Dermis blood vessel endothelial cell (primary cell): ENCODE data around the gene GPX7. TPM values are rescaled to one million over a fixed set of nuclear protein-coding genes. Genes with fewer than 3 reads are reported as not detected.

Experiments
- DNase-seq: peaks from one replicate; pipeline ENCODE4 v3.0.0; 2010
- total RNA-seq: library from RNA; depleted of rRNA; stranded (reverse); fragments of >200 nt; gene quantifications from 2 replicates; pipeline ENCODE4 v1.2.3, GENCODE V29; 2014

Gene GPX7
- total RNA-seq, 1 donor from 2014 or later = 24.3 TPM

- DNase-seq = no peak
Observed at GRCh38 chr1:52631759-52632331, 29.7 kb downstream of the GPX7 start.

DNA sequence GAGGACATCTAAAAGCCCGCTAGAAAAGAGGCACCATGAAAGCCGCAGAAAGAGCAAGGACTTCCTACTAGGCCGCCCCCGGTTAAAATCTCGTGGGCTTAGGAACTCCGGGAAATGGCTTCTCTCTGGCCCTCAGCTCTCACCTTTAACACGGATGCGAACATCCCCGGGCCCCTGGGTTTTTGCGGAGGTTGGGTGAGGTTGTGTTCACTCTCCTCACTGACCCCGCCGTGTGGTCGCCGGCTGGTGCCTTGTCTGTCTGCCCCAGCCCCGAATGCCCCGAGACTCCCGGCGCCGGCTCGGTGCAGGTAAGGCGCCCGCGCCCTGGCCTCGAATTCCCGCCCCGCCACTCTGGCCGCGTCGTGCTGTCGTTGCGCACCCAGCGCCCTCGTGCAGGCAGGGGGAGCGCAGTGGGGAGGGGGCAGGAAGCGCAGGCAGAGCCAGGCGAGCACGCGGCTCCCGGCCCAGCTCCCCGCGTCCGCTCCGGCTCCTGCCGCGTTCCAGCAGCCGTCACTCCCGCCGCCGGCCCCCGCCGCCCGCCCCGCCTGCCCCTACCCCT, 30.6 kb downstream of the GPX7 start, which contains the start of gene SHISAL2A:
Gene SHISAL2A (plus strand): TSS at position 437 of the 559 bp plus-strand sequence. CDS start 326 bp downstream, outside the sequence.
- peak; percentile 49 for DNase-seq

- peak; percentile 23 for DNase-seq
Observed at GRCh38 chr1:52633291-52633754, 31.2 kb downstream of the GPX7 start.

DNA sequence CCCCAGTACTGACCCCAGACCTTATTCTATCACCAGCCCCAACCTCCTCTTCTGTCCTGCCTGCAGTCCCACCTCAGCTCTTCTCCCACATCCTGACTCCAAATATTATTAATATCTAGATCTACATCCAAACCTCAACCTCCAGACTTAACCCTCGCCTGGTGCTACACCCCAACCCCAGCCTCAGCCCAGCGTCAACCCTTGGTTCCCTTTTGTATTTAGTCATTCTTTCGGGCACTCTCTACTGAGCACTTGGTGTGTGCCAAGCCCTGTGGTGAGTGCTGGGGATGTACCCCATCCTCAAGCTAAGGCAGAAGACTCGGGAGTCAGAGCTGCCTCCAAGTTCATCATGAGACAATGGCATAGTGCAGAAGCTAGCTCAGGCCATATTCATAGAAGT, 31.9 kb downstream of the GPX7 start:
- DNase-seq = no peak

DNA sequence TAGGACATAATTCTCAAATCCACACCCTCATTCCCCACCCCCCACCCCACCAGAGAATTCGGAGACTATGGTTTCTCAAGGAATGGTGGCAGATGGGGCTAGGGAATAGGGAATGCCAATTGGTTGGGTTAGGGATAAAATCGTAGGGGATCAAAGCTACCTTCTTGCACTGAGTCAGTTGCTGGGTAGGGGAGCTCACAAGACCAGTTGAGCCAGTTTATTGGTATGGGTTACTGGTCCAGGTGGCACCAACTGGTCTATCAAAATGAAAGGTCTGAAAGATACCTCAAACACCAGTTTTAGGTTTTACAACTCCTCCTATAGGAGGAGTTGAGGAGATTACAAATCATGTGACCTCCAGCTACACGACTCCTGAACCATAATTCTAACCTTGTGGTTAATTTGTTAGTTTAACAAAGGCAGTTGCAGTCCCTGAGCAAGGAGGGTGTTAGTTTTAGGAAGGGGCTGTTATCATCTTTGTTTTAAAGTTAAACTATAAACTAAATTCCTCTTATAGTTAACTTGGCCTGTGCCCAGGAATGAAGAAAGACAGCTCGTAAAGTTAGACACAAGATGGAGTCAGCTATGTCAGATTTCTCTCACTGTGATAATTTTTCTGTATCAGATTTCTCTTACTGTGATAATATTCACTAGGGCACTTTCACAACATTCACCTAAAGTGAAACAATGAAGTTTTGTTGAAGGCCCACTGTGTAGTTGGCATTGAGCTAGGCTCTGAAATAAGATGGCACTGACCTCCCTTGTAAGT, 33.3 kb downstream of the GPX7 start:
- DNase-seq = no peak

- DNase-seq = peak; percentile 16
Observed at GRCh38 chr1:52636721-52637695, 34.8 kb downstream of the GPX7 start.

- DNase-seq = no peak
Observed at GRCh38 chr1:52637946-52638345, 35.8 kb downstream of the GPX7 start.

- no peak for DNase-seq
Observed at GRCh38 chr1:52640697-52641096, 38.5 kb downstream of the GPX7 start.

GRCh38 chr1:52641307-52641706, 39.1 kb downstream of the GPX7 start:
- no peak for DNase-seq

GRCh38 chr1:52645261-52645660, 43.1 kb downstream of the GPX7 start:
- DNase-seq = no peak

DNA sequence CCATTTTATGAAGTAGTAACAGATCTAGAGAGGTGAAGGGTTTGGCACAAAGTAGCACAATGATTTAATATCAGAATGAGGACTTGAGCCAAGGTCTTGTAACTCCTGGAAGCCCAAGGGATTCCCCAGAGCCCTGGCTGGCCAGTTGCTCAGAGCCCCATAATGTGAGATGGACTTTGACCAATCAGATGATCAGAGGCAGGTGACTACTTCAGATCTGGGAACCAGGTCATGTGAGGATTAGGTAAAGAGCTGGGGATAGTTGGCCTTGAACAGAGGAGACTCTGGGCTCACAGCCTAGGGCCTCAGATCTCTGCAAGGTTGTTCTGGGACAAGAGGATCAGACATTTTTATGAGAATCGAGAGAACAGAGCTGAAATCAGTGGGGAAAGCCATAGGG, 49.7 kb downstream of the GPX7 start:
- no peak for DNase-seq

DNA sequence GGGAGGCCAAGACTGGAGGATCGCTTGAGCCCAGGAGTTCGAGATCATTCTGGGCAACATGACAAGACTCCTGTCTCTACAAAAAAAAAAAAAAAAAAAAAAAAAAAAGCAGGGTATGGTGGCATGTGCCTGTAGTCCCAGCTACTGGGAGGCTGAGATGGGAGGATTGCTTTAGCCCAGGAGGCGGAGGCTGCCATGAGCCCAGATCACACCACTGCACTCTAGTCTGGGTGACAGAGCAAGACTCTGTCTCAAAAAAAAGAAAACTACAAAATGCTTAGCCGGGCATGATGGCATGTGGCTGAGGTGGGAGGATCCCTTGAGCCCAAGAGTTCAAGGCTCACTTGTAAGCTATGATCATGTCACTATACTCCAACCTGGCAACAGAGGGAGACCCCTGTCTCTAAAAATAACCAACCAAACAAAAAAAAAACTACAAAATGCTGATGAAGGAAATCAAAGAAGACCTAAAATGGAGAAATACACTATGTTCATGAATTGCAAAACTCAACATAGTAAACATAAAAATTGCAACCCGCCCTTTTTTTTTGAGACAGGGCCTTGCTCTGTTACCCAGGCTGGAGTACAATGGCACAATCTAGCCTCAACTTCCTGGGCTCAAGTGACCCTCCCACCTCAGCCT, 51.2 kb downstream of the GPX7 start:
- DNase-seq = no peak

DNA sequence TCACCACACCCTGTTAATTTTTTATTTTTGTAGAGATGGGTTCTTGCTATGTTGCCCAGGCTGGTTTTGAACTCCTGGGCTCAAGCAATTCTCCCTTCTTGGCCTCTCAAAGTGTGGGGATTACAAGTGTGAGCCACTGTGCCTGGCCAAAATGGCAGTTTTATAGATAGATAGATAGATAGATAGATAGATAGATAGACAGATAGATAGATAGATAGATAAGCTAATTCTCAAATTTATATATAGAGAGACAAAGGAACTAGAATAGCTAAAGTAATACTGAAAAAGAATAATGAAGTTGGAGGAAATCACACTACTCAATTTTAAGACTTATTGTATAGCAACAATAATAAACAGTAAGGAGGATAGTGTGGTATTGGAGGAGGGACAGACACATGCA, 51.9 kb downstream of the GPX7 start:
- DNase-seq = no peak

GRCh38 chr1:52657702-52658101, 55.5 kb downstream of the GPX7 start:
- DNase-seq = no peak

Other genes starting within 250 kb of the GPX7 start
- gene CC2D1B, start 236.2 kb upstream of the GPX7 start, total RNA-seq = 28.5 and 37.3 TPM in 2 replicates
- gene ORC1, start 197.9 kb upstream of the GPX7 start, total RNA-seq = 2.9 and 11.2 TPM in 2 replicates
- 15.1 and 23.0 TPM in 2 replicates for gene PRPF38A, start 197.8 kb upstream of the GPX7 start, total RNA-seq
- 24.8 and 28.3 TPM in 2 replicates for gene TUT4, start 49.3 kb upstream of the GPX7 start, total RNA-seq
- not detected in 2 replicates for gene SHISAL2A, start 30.8 kb downstream of the GPX7 start, total RNA-seq
- gene COA7, start 96.0 kb downstream of the GPX7 start, total RNA-seq = 12.6 and 17.2 TPM in 2 replicates
- 45.0 and 49.7 TPM in 2 replicates for gene ZYG11B, start 124.1 kb downstream of the GPX7 start, total RNA-seq
- 0.17 and 1.2 TPM in 2 replicates for gene ZYG11A, start 240.4 kb downstream of the GPX7 start, total RNA-seq